PC-9 (cell line): Measurements from ENCODE around the gene PTGR1.

ENCODE experiments used
- CTCF ChIP-seq: fragments of 200-600 bp; sonication (generic); conservative IDR thresholded peaks from 2 replicates; pipeline ENCODE4 v1.6.1; 2017; ENCODE audit warnings: mixed run types, antibody characterized with exemption, mild to moderate bottlenecking, moderate library complexity
- EZH2 ChIP-seq: fragments of 200-600 bp; sonication (generic); IDR thresholded peaks from 2 replicates; pipeline ENCODE4 v1.8.0; 2017; ENCODE audit warnings: antibody characterized with exemption, low read depth

GRCh38 chr9:111572950-111573604 lies 26.4 kb downstream of the PTGR1 start:
- TF ChIP-seq CTCF: no peak
- no peak for TF ChIP-seq EZH2
